ENCODE data around the gene GNB4.

- TF ChIP-seq CTCF (IDR thresholded peaks at IDR 0.05), result no peak
- no peak for TF ChIP-seq POLR2A (IDR thresholded peaks at IDR 0.05)
These were observed 1.6 kb downstream of the GNB4 start for GRCh38 chr3:179449636-179450035.

All from esophagus squamous epithelium (tissue), 4 donors.